Measurements from ENCODE around the gene DIS3L2. TPM values are rescaled to one million over a fixed set of nuclear protein-coding genes. Genes with fewer than 3 reads are reported as not detected.
"Not testable (repeated sequence)": the region's sequence is repeated elsewhere in the genome, so short reads cannot be mapped to it uniquely, and the experiment has no call there.

The DIS3L2 gene
- total RNA-seq, 4 donors from 2014 or later: 12.8 to 27.3 (median 16.8) TPM

DNA sequence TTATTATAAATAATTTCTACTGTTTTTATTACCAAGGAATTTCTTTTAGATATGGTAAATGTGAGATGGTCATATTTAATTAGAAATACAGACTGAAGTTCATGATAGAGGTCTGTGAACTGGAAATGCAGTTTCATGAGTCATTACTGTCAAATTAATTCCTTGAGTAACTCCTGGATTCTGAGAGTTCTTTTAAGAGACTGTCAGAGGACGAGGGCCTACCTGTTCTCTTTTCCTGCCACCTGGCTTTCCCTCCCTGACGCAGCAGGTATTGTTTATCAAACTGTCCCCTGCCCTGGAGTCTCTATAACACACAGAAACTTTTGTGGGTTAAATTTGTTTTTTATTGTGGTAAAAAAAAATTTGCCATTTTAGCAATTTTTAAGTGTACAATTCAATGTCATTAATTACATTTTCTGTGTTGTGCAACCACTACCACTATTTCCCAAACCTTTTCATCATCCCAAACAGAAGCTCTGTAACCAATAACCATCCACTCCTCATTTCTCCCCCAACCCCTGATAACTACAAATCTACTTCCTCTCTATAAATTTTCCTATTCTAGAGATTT is 142.6 kb downstream of the DIS3L2 start:
- Histone ChIP-seq H3K27ac (no peak overlapping the region), H3K36me3 (no peaks in the 10 kb centered on the region), H3K9me3 (no peaks in the 10 kb centered on the region), H3K4me1 (no peaks in the 10 kb centered on the region), H3K27me3 (no peaks in the 10 kb centered on the region), H3K4me3 (no peak overlapping the region)
- intact Hi-C loops (cut with DNase I; ENCODE audit: low total_unique reads) (no loop called here), in situ Hi-C loops (cut with MboI; ENCODE audit: low sequenced_read_pairs in 4 of 4) (no loop called here)
- DNase-seq (no peak), ATAC-seq (no peak)
- TF ChIP-seq POLR2A (IDR thresholded peaks at IDR 0.05): no peak
- TF ChIP-seq, protein P1, sequence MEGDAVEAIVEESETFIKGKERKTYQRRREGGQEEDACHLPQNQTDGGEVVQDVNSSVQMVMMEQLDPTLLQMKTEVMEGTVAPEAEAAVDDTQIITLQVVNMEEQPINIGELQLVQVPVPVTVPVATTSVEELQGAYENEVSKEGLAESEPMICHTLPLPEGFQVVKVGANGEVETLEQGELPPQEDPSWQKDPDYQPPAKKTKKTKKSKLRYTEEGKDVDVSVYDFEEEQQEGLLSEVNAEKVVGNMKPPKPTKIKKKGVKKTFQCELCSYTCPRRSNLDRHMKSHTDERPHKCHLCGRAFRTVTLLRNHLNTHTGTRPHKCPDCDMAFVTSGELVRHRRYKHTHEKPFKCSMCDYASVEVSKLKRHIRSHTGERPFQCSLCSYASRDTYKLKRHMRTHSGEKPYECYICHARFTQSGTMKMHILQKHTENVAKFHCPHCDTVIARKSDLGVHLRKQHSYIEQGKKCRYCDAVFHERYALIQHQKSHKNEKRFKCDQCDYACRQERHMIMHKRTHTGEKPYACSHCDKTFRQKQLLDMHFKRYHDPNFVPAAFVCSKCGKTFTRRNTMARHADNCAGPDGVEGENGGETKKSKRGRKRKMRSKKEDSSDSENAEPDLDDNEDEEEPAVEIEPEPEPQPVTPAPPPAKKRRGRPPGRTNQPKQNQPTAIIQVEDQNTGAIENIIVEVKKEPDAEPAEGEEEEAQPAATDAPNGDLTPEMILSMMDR (IDR thresholded peaks at IDR 0.05 in 4 of 5, conservative IDR thresholded peaks at IDR 0.05 in 1 of 5): no peak

DNA sequence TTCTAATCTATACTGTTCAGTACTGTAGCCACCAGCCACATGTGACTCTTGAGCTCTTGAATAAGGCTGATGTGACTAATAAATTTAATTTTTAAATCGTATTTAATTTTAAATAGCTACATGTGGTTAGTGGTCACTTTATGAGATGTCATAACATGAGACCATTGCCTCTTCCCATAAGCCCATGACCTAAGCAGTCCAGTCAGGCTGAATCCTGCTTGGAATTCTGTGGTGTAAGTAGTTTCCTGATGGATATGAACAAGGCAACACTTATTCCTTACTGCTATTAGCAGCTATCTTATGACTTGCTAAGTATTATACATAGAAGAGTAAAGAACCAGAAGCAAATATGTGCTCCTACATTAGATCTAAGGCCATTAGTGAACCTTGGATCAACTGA is 150.0 kb downstream of the DIS3L2 start:
- H3K27me3 ChIP-seq: no peaks in the 10 kb centered on the region
- ATAC-seq: no peak
- H3K4me1 ChIP-seq: no peaks in the 10 kb centered on the region
- H3K4me3 ChIP-seq: no peak overlapping the region
- in situ Hi-C loops (cut with MboI; ENCODE audit: low sequenced_read_pairs in 4 of 4): no loop called here
- no peaks in the 10 kb centered on the region for H3K9me3 ChIP-seq
- no peak overlapping the region for H3K27ac ChIP-seq
- intact Hi-C loops (cut with DNase I; ENCODE audit: low total_unique reads): no loop called here
- H3K36me3 ChIP-seq: no peaks in the 10 kb centered on the region
- TF ChIP-seq POLR2A (IDR thresholded peaks at IDR 0.05): no peak
- TF ChIP-seq, protein P1 (IDR thresholded peaks at IDR 0.05 in 4 of 5, conservative IDR thresholded peaks at IDR 0.05 in 1 of 5): no peak
- DNase-seq: no peak

DNA sequence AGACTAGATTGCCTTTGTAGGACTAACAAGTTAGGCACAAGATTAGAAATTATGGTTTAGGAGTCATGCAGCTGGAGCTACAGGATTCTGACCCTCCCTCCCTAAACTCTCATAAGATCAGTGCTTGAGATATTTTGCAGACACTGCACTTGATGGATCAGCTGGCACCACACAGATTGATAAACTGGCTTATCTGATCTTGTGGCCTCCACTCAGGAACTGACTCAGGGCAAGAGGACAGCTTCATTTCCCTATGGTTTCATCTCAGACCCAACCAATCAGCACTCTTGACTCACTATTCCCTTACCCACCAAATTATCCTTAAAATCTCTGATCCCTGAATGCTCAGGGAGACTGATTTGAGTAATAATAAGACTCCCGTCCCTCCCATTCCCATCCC is 152.3 kb downstream of the DIS3L2 start:
- in situ Hi-C loops (cut with MboI; ENCODE audit: low sequenced_read_pairs in 4 of 4) (no loop called here), intact Hi-C loops (cut with DNase I; ENCODE audit: low total_unique reads) (no loop called here)
- no peaks in the 10 kb centered on the region for H3K9me3 ChIP-seq
- TF ChIP-seq POLR2A (IDR thresholded peaks at IDR 0.05): no peak
- TF ChIP-seq, protein P1 (IDR thresholded peaks at IDR 0.05 in 4 of 5, conservative IDR thresholded peaks at IDR 0.05 in 1 of 5): no peak
- H3K27me3 ChIP-seq: no peaks in the 10 kb centered on the region
- no peaks in the 10 kb centered on the region for H3K36me3 ChIP-seq
- H3K4me1 ChIP-seq: no peaks in the 10 kb centered on the region
- ATAC-seq (no peak), DNase-seq (no peak)
- H3K27ac ChIP-seq: no peak overlapping the region
- no peak overlapping the region for H3K4me3 ChIP-seq

DNA sequence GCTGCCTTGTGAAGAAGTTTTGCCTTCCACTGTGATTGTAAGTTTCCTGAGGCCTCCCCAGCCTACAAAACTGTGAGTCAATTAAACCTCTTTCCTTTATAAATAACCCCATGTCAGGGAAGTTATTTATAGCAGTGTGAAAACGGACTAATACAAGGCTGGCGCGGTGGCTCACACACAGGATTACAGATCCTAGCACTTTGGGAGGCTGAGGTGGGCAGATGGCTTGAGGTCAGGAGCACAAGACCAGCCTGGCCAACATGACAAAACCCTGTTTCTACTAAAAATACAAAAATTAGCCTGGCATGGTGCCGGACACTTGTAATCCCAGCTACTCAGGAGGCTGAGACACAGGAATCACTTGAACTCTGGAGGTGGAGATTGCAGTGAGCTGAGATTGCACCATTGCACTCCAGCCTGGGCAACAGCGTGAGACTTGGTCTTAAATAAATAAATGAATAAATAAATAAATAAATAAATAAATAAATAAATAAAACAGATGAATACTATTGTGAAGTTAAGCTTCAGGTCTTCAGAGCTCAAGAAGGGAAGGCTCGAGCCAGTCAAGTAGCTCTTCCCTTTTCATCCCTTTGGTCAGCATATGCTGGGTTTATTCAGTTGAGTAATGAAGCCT is 154.3 kb downstream of the DIS3L2 start:
- H3K27me3 ChIP-seq; H3K9me3 ChIP-seq; H3K4me1 ChIP-seq; in situ Hi-C loops (cut with MboI; ENCODE audit: low sequenced_read_pairs in 4 of 4); DNase-seq; H3K27ac ChIP-seq; H3K4me3 ChIP-seq; H3K36me3 ChIP-seq; intact Hi-C loops (cut with DNase I; ENCODE audit: low total_unique reads): not testable (repeated sequence)
- peak in 1 of 2 donors; percentile 36 for ATAC-seq

DNA sequence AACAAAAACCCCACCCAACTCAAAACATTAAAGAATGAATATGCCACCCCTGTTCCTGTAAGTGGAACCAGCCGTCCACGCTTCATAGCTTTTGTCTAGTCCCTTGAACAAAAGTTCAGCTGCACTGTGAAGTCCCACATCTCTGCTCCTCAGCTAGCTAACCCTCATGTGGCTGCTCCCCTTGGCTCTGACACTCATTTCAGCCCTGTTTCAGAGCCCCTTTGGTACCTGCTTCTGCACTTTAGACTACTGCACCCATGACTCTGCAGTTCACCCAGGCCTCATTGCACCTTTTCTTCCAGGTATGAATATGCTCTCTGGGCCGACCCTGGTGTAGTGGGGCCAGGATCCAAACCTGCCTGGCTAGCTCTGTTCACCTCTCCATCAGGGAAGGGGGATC is 155.3 kb downstream of the DIS3L2 start:
- in situ Hi-C loops (cut with MboI; ENCODE audit: low sequenced_read_pairs in 4 of 4): no loop called here

More for the DNA sequence above, 155.3 kb downstream of the DIS3L2 start:
- no peaks in the 10 kb centered on the region for H3K4me1 ChIP-seq
- no peaks in the 10 kb centered on the region for H3K9me3 ChIP-seq
- H3K4me3 ChIP-seq: no peak overlapping the region
- H3K27me3 ChIP-seq: no peaks in the 10 kb centered on the region
- TF ChIP-seq, protein P1 (IDR thresholded peaks at IDR 0.05 in 4 of 5, conservative IDR thresholded peaks at IDR 0.05 in 1 of 5): no peak
- no peak for TF ChIP-seq POLR2A (IDR thresholded peaks at IDR 0.05)
- H3K36me3 ChIP-seq: no peaks in the 10 kb centered on the region
- DNase-seq (no peak), ATAC-seq (no peak)
- intact Hi-C loops (cut with DNase I; ENCODE audit: low total_unique reads): no loop called here
- H3K27ac ChIP-seq: no peak overlapping the region

Measured in gastrocnemius medialis (tissue), 4 donors.